GM12892 (cell line): ENCODE measurements around the gene RPS6KA1.

ENCODE experiments used
- POLR2A ChIP-seq: IDR thresholded peaks from 2 replicates; pipeline ENCODE4 v1.6.1; 2011; ENCODE audit warnings: low read depth, low read length, control low read depth
- POLR2AphosphoS5 ChIP-seq: IDR thresholded peaks from 2 replicates; pipeline ENCODE4 v1.6.1; 2011; ENCODE audit warnings: low read depth, low read length, control low read depth
- TAF1 ChIP-seq: IDR thresholded peaks from 2 replicates; pipeline ENCODE4 v1.6.1; 2011; ENCODE audit warnings: low read depth, mild to moderate bottlenecking, control low read depth, low read length, borderline replicate concordance

DNA sequence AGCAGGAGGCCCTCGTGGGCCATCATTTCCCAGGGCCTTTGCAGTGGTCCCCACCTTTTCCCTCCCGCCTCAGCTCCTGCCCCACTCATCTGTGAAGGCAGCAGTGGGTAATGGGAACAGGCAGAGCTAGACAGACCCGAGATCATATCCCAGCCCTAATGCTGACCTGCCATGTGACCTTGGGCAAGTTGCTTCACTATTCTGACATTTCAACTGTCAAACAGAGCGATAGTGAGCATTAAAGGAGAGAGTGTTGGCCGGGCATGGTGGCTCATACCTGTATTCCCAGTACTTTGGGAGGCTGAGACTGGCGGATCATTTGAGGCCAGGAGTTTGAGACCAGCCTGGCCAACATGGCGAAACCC, 51.7 kb downstream of the RPS6KA1 start:
- TF ChIP-seq POLR2AphosphoS5, result no peak
- no peak for TF ChIP-seq TAF1
- TF ChIP-seq POLR2A, result no peak
